IMR-90 (cell line): ENCODE results near the gene CDKN2C. TPM values are rescaled to one million over a fixed set of nuclear protein-coding genes. Genes with fewer than 3 reads are reported as not detected.

Experiments
- ATAC-seq: fragments of 200-7000 bp; cut with Tn5 transposase; 2 replicates; pipeline ENCODE4 v1.9.1; 2020; ENCODE audit warnings: low read depth, mild to moderate bottlenecking, moderate library complexity
- BruUV-seq: library from RNA; stranded (reverse); fragments of 400-500 nt; replicated peaks from 2 replicates; lab custom pipeline; 2021; lab: Mats Ljungman, UMichigan
- CTCF ChIA-PET: fragments of 300-600 bp; formaldehyde crosslinking; extraction: SDS; loops from one replicate; lab custom pipeline; 2021; ENCODE audit warnings: antibody characterized with exemption; lab: Yijun Ruan, JAX
- POLR2A ChIA-PET: fragments of 300-600 bp; sonication (Branson Sonifier 250); formaldehyde crosslinking; loops from one replicate; lab custom pipeline; 2022; ENCODE audit warnings: antibody characterized with exemption; ENCODE audit not compliant: unreplicated experiment; lab: Charles Lee
- DNase-seq: peaks from one replicate; pipeline ENCODE4 v3.0.0; 2013
- H2AFZ ChIP-seq: replicated peaks from 2 replicates; pipeline ENCODE3; 2013; ENCODE audit warnings: low read length, mild to moderate bottlenecking; ENCODE audit not compliant: poor library complexity
- H2AK5ac ChIP-seq: 2 replicates; pipeline ENCODE4 v1.6.1; 2013; ENCODE audit warnings: low read depth, low read length, inconsistent platforms
- H2AK9ac ChIP-seq: replicated peaks from 2 replicates; pipeline ENCODE3; 2013; ENCODE audit warnings: mild to moderate bottlenecking, low read depth, low read length, moderate library complexity; ENCODE audit not compliant: poor library complexity
- H2BK120ac ChIP-seq: 2 replicates; pipeline ENCODE4 v1.6.1; 2013; ENCODE audit warnings: low read depth, low read length, inconsistent platforms
- H2BK15ac ChIP-seq: 3 replicates; pipeline ENCODE4 v1.6.1; 2013; ENCODE audit warnings: low read depth, low read length, inconsistent platforms
- H2BK20ac ChIP-seq: 2 replicates; pipeline ENCODE4 v1.6.1; 2013; ENCODE audit warnings: low read depth, mild to moderate bottlenecking, inconsistent platforms, low read length, moderate library complexity
- H2BK5ac ChIP-seq: 2 replicates; pipeline ENCODE4 v1.6.1; 2013; ENCODE audit warnings: mild to moderate bottlenecking, low read depth, low read length, inconsistent platforms; ENCODE audit not compliant: poor library complexity, severe bottlenecking
- H3K14ac ChIP-seq: replicated peaks from 2 replicates; pipeline ENCODE4 v1.6.1; 2013; ENCODE audit warnings: low read depth, low read length, inconsistent platforms
- H3K18ac ChIP-seq: 2 replicates; pipeline ENCODE4 v1.6.1; 2013; ENCODE audit warnings: low read depth, low read length, control low read depth
- H3K23ac ChIP-seq: 2 replicates; pipeline ENCODE4 v1.6.1; 2013; ENCODE audit warnings: low read depth, low read length, inconsistent platforms
- H3K27ac ChIP-seq: 2 replicates; pipeline ENCODE4 v1.5.1; 2013; ENCODE audit warnings: mild to moderate bottlenecking, control low read depth, low read length; ENCODE audit not compliant: insufficient read depth
- H3K27me3 ChIP-seq: 2 replicates; pipeline ENCODE4 v1.6.1; 2013; ENCODE audit warnings: low read length; ENCODE audit not compliant: control insufficient read depth, insufficient read depth
- H3K36me3 ChIP-seq: 2 replicates; pipeline ENCODE4 v1.6.1; 2013; ENCODE audit warnings: low read length, mixed read lengths; ENCODE audit not compliant: control insufficient read depth, insufficient read depth
- H3K4ac ChIP-seq: 2 replicates; pipeline ENCODE4 v1.6.1; 2013; ENCODE audit warnings: low read depth, low read length, inconsistent platforms
- H3K4me1 ChIP-seq: 2 replicates; pipeline ENCODE4 v1.6.1; 2013; ENCODE audit warnings: low read length, mixed read lengths; ENCODE audit not compliant: control insufficient read depth, insufficient read depth
- H3K4me2 ChIP-seq: 2 replicates; pipeline ENCODE4 v1.6.1; 2013; ENCODE audit warnings: low read depth, mild to moderate bottlenecking, control low read depth, low read length, moderate library complexity
- H3K4me3 ChIP-seq: 2 replicates; pipeline ENCODE4 v1.5.1; 2013; ENCODE audit warnings: low read depth, mild to moderate bottlenecking, control low read depth, low read length, moderate library complexity; ENCODE audit not compliant: insufficient read depth
- H3K56ac ChIP-seq: 2 replicates; pipeline ENCODE4 v1.6.1; 2013; ENCODE audit warnings: low read length, inconsistent platforms; ENCODE audit not compliant: insufficient read depth; ENCODE audit errors: extremely low read depth
- H3K79me1 ChIP-seq, 2 experiments: 2 replicates each; pipeline ENCODE4 v1.6.1; 2013; ENCODE audit warnings: low read length in 2 of 2, inconsistent platforms in 1 of 2, low read depth in 1 of 2
- H3K9ac ChIP-seq: 2 replicates; pipeline ENCODE4 v1.6.1; 2013; ENCODE audit warnings: low read depth, low read length, control low read depth
- H3K9me1 ChIP-seq: 2 replicates; pipeline ENCODE4 v1.6.1; 2013; ENCODE audit warnings: low read length, inconsistent platforms; ENCODE audit not compliant: insufficient read depth
- H3K9me3 ChIP-seq: 2 replicates; pipeline ENCODE4 v1.6.1; 2013; ENCODE audit warnings: low read length; ENCODE audit not compliant: control insufficient read depth, insufficient read depth
- H4K20me1 ChIP-seq: 2 replicates; pipeline ENCODE4 v1.6.1; 2013; ENCODE audit warnings: low read length, inconsistent platforms; ENCODE audit not compliant: insufficient read depth
- H4K5ac ChIP-seq: 2 replicates; pipeline ENCODE4 v1.6.1; 2013; ENCODE audit warnings: mild to moderate bottlenecking, low read depth, low read length, control low read depth
- H4K8ac ChIP-seq, 2 experiments: 2 replicates each; pipeline ENCODE4 v1.6.1; 2013; ENCODE audit warnings: low read depth in 2 of 2, low read length in 2 of 2, control low read depth in 1 of 2, inconsistent platforms in 1 of 2
- H4K91ac ChIP-seq: 2 replicates; pipeline ENCODE4 v1.6.1; 2013; ENCODE audit warnings: low read depth, low read length, inconsistent platforms; ENCODE audit not compliant: insufficient read depth
- BHLHE40 ChIP-seq: fragments of 150-350 bp; IDR thresholded peaks from 2 replicates; pipeline ENCODE4 v1.6.1; 2016; ENCODE audit warnings: mild to moderate bottlenecking, low read depth, low read length
- CEBPB ChIP-seq: IDR thresholded peaks from 2 replicates; pipeline ENCODE4 v1.6.1; 2012; ENCODE audit warnings: low read depth, low read length, improper control_type of control experiment
- CHD1 ChIP-seq: IDR thresholded peaks from 2 replicates; pipeline ENCODE4 v1.6.1; 2012; ENCODE audit warnings: low read depth, low read length, improper control_type of control experiment
- FOS ChIP-seq: fragments of 150-350 bp; IDR thresholded peaks from 2 replicates; pipeline ENCODE4 v1.6.1; 2016; ENCODE audit warnings: low read depth, low read length
- MAFK ChIP-seq: IDR thresholded peaks from 2 replicates; pipeline ENCODE4 v1.6.1; 2012; ENCODE audit warnings: low read depth, low read length, improper control_type of control experiment
- MAZ ChIP-seq: IDR thresholded peaks from 2 replicates; pipeline ENCODE4 v1.6.1; 2012; ENCODE audit warnings: low read depth, mild to moderate bottlenecking, low read length, improper control_type of control experiment, moderate library complexity, borderline replicate concordance
- MXI1 ChIP-seq: IDR thresholded peaks from 2 replicates; pipeline ENCODE4 v1.6.1; 2012; ENCODE audit warnings: low read depth, mild to moderate bottlenecking, low read length, moderate library complexity, borderline replicate concordance
- NFE2L2 ChIP-seq: fragments of 150-350 bp; IDR thresholded peaks from 2 replicates; pipeline ENCODE4 v1.6.1; 2016; ENCODE audit warnings: low read depth, mild to moderate bottlenecking, low read length
- POLR2A ChIP-seq: IDR thresholded peaks from 2 replicates; pipeline ENCODE4 v1.6.1; 2012; ENCODE audit warnings: mild to moderate bottlenecking, low read depth, low read length
- RAD21 ChIP-seq: IDR thresholded peaks from 2 replicates; pipeline ENCODE4 v1.6.1; 2012; ENCODE audit warnings: low read length, improper control_type of control experiment
- RCOR1 ChIP-seq: IDR thresholded peaks from 2 replicates; pipeline ENCODE4 v1.6.1; 2012; ENCODE audit warnings: mild to moderate bottlenecking, low read length, improper control_type of control experiment; ENCODE audit not compliant: insufficient replicate concordance
- RFX5 ChIP-seq: IDR thresholded peaks from 2 replicates; pipeline ENCODE4 v1.8.0; 2012; ENCODE audit warnings: low read depth, mild to moderate bottlenecking, low read length, moderate library complexity
- SMC3 ChIP-seq: fragments of 150-350 bp; IDR thresholded peaks from 2 replicates; pipeline ENCODE4 v1.6.1; 2016; ENCODE audit warnings: low read depth, mild to moderate bottlenecking, antibody characterized with exemption, low read length, moderate library complexity
- WGBS, 2 experiments: methylation state at CpG; one replicate each; pipeline versions ENCODE4 v1.1.5 to v1.1.7; 2013; ENCODE audit warnings: missing lambda C conversion rate in 2 of 2; ENCODE audit not compliant: insufficient read length in 1 of 2; ENCODE audit errors: extremely low coverage in 2 of 2; 5-methylcytosine and 5-hydroxymethylcytosine counted together
- dilution Hi-C: fragments of 300-500 bp; cut with HindIII; formaldehyde crosslinking; loops from one replicate; pipeline ENCODE4 v1.14.3; 2018; ENCODE audit warnings: low sequenced_read_pairs; ENCODE audit not compliant: unreplicated experiment
- in situ Hi-C: fragments of 300-500 bp; cut with MboI; formaldehyde crosslinking; loops from 3 replicates; pipeline ENCODE4 v1.14.3; 2019; ENCODE audit warnings: low sequenced_read_pairs, inconsistent platforms, mixed read lengths
- intact Hi-C: fragments of 100-400 bp; cut with micrococcal nuclease; formaldehyde crosslinking; loops from 2 replicates; pipeline ENCODE4 v1.10.0; 2022
- polyA plus RNA-seq, 3 experiments: library from polyadenylated mRNA; depleted of rRNA; stranded (reverse); fragments of >200 nt; gene quantifications; 2 replicates each; pipeline ENCODE4 v1.2.3, GENCODE V29; 2012; ENCODE audit warnings: low replicate concordance in 1 of 3
- total RNA-seq: library from RNA; depleted of rRNA; stranded (reverse); fragments of >200 nt; gene quantifications from 2 replicates; pipeline ENCODE4 v1.2.3, GENCODE V29; 2012
- TF ChIP-seq, protein P1 (sequence below): conservative IDR thresholded peaks from 2 replicates; pipeline ENCODE4 v1.5.1; 2012; ENCODE audit warnings: mild to moderate bottlenecking, low read depth, low read length, improper control_type of control experiment
- TF ChIP-seq, protein P2 (sequence below): fragments of 150-350 bp; IDR thresholded peaks from 2 replicates; pipeline ENCODE4 v1.6.1; 2017; ENCODE audit warnings: mild to moderate bottlenecking, antibody characterized with exemption, low read length, low read depth
- TF ChIP-seq, protein P3 (sequence below): fragments of 150-350 bp; IDR thresholded peaks from 2 replicates; pipeline ENCODE4 v1.6.1; 2016; ENCODE audit warnings: low read depth, mild to moderate bottlenecking, low read length, moderate library complexity, borderline replicate concordance

CDKN2C gene
- total and polyA plus RNA-seq, 2 of the 4 experiments (the other 2 are of a cell fraction): 14.3 to 15.5 TPM

DNA sequence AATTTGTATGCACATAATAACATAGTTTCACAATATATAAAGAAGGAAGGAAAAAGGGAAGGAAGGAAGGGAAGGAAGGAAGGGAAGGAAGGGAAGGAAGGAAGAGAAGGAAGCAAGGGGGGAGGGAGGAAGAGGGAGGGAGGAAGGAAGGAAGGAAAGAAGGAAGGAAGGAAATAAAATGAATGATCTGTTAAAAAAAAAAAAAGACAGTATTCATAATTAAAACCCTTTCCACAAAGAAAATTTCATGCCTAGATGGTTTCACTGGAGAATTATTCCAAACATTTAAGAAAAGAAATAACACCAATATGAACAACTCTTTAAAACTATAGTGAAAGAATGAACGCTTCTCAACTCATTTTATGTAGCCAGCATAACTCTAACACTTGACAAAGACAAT is 44.8 kb downstream of the CDKN2C start:
- no peak overlapping the region for H2AK9ac ChIP-seq
- no peaks in the 10 kb centered on the region for H3K9me3 ChIP-seq
- intact Hi-C loops: loop anchor here (5.0 kb wide), 1 partner anchor 37 kb away; no protein-coding TSS in a partner anchor
- dilution Hi-C loops: no loop called here
- H3K36me3 ChIP-seq: no peaks in the 10 kb centered on the region
- no peaks in the 10 kb centered on the region for H4K20me1 ChIP-seq
- H3K4me1 ChIP-seq: no peaks in the 10 kb centered on the region
- no peak for ATAC-seq
- no peak overlapping the region for H3K14ac ChIP-seq
- in situ Hi-C loops: no loop called here
- no peak overlapping the region for H3K23ac ChIP-seq
- no peak overlapping the region for H3K4me2 ChIP-seq
- ChIA-PET POLR2A (no interaction called here), CTCF (no interaction called here)
- H2AFZ ChIP-seq: no peak overlapping the region
- H3K27ac ChIP-seq: no peak overlapping the region
- no peak overlapping the region for H2BK120ac ChIP-seq
- no peak overlapping the region for H4K5ac ChIP-seq
- no peak overlapping the region for H2BK20ac ChIP-seq
- no peaks in the 10 kb centered on the region for H3K27me3 ChIP-seq
- no peak overlapping the region for H2BK5ac ChIP-seq
- H3K4ac ChIP-seq: no peak overlapping the region
- H2AK5ac ChIP-seq: no peak overlapping the region
- BruUV-seq: no TSS peak
- no peaks in the 10 kb centered on the region for H3K9me1 ChIP-seq
- no peak overlapping the region for H3K56ac ChIP-seq
- no peak overlapping the region for H4K91ac ChIP-seq
- no peak overlapping the region for H3K18ac ChIP-seq
- no peak overlapping the region for H2BK15ac ChIP-seq
- H4K8ac ChIP-seq: no peak overlapping the region
- no peak overlapping the region for H3K9ac ChIP-seq
- no CpG with 5 or more reads among the region's 1 CpG for WGBS, 2 experiments
- no peaks in the 10 kb centered on the region for H3K79me1 ChIP-seq
- H3K4me3 ChIP-seq: no peak overlapping the region
- DNase-seq: no peak
- no peak for TF ChIP-seq CEBPB
- TF ChIP-seq, protein P1, sequence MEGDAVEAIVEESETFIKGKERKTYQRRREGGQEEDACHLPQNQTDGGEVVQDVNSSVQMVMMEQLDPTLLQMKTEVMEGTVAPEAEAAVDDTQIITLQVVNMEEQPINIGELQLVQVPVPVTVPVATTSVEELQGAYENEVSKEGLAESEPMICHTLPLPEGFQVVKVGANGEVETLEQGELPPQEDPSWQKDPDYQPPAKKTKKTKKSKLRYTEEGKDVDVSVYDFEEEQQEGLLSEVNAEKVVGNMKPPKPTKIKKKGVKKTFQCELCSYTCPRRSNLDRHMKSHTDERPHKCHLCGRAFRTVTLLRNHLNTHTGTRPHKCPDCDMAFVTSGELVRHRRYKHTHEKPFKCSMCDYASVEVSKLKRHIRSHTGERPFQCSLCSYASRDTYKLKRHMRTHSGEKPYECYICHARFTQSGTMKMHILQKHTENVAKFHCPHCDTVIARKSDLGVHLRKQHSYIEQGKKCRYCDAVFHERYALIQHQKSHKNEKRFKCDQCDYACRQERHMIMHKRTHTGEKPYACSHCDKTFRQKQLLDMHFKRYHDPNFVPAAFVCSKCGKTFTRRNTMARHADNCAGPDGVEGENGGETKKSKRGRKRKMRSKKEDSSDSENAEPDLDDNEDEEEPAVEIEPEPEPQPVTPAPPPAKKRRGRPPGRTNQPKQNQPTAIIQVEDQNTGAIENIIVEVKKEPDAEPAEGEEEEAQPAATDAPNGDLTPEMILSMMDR: no peak
- TF ChIP-seq MAFK: no peak
- no peak for TF ChIP-seq CHD1
- TF ChIP-seq MXI1: no peak
- no peak for TF ChIP-seq MAZ
- TF ChIP-seq RFX5: no peak
- TF ChIP-seq POLR2A: no peak
- no peak for TF ChIP-seq RAD21
- TF ChIP-seq, protein P2, sequence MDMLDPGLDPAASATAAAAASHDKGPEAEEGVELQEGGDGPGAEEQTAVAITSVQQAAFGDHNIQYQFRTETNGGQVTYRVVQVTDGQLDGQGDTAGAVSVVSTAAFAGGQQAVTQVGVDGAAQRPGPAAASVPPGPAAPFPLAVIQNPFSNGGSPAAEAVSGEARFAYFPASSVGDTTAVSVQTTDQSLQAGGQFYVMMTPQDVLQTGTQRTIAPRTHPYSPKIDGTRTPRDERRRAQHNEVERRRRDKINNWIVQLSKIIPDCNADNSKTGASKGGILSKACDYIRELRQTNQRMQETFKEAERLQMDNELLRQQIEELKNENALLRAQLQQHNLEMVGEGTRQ: no peak
- TF ChIP-seq BHLHE40: no peak
- TF ChIP-seq SMC3: no peak
- TF ChIP-seq FOS: no peak
- TF ChIP-seq NFE2L2: no peak
- no peak for TF ChIP-seq RCOR1
- TF ChIP-seq, protein P3, sequence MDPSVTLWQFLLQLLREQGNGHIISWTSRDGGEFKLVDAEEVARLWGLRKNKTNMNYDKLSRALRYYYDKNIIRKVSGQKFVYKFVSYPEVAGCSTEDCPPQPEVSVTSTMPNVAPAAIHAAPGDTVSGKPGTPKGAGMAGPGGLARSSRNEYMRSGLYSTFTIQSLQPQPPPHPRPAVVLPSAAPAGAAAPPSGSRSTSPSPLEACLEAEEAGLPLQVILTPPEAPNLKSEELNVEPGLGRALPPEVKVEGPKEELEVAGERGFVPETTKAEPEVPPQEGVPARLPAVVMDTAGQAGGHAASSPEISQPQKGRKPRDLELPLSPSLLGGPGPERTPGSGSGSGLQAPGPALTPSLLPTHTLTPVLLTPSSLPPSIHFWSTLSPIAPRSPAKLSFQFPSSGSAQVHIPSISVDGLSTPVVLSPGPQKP: no peak
